SK-N-SH treated with all-trans-retinoic acid at 6 μM for 48 hours (cell line): Measurements from ENCODE around the gene FAM151A.
"Not testable (repeated sequence)": the region's sequence is repeated elsewhere in the genome, so short reads cannot be mapped to it uniquely, and the experiment has no call there.

ENCODE experiments used
- ATAC-seq: fragments of 200-7000 bp; cut with Tn5 transposase; 3 replicates; pipeline ENCODE4 v1.9.1; 2020; ENCODE audit warnings: mild to moderate bottlenecking, moderate library complexity
- BACH2 ChIP-seq: fragments of 250-450 bp; sonication (Bioruptor Pico); IDR thresholded peaks from 2 replicates; pipeline ENCODE4 v1.9.0; 2021; ENCODE audit warnings: mild to moderate bottlenecking, borderline replicate concordance
- CSDC2 ChIP-seq: fragments of 250-450 bp; sonication (Bioruptor Pico); IDR thresholded peaks from 2 replicates; pipeline ENCODE4 v1.5.0; 2020; ENCODE audit warnings: mild to moderate bottlenecking, moderate library complexity
- GLIS3 ChIP-seq: fragments of 250-450 bp; sonication (Bioruptor Pico); IDR thresholded peaks from 2 replicates; pipeline ENCODE4 v1.5.0; 2020; ENCODE audit warnings: mild to moderate bottlenecking, moderate library complexity
- ISL1 ChIP-seq: fragments of 250-450 bp; sonication (Bioruptor Pico); IDR thresholded peaks from 2 replicates; pipeline ENCODE4 v2.1.2; 2022; ENCODE audit warnings: mild to moderate bottlenecking, moderate library complexity
- OSR1 ChIP-seq: fragments of 250-450 bp; sonication (Bioruptor Pico); IDR thresholded peaks from 2 replicates; pipeline ENCODE4 v1.8.0; 2022; ENCODE audit warnings: moderate library complexity, mild to moderate bottlenecking, inconsistent platforms
- PPARA ChIP-seq: fragments of 250-450 bp; sonication (Bioruptor Pico); IDR thresholded peaks from 2 replicates; pipeline ENCODE4 v1.5.0; 2020; ENCODE audit warnings: mild to moderate bottlenecking, borderline replicate concordance
- SNAI2 ChIP-seq: fragments of 250-450 bp; sonication (Bioruptor Pico); IDR thresholded peaks from 2 replicates; pipeline ENCODE4 v1.5.0; 2020; ENCODE audit warnings: mild to moderate bottlenecking, moderate library complexity
- ZFP3 ChIP-seq: fragments of 250-450 bp; sonication (Bioruptor Pico); IDR thresholded peaks from 2 replicates; pipeline ENCODE4 v1.5.0; 2020; ENCODE audit warnings: mild to moderate bottlenecking, moderate library complexity
- ZFP30 ChIP-seq: fragments of 450-650 bp; formaldehyde crosslinking; IDR thresholded peaks from 2 replicates; pipeline ENCODE4 v1.5.0; 2022; ENCODE audit warnings: mild to moderate bottlenecking, moderate library complexity
- ZNF70 ChIP-seq: fragments of 450-650 bp; formaldehyde crosslinking; IDR thresholded peaks from 2 replicates; pipeline ENCODE4 v1.5.0; 2020; ENCODE audit warnings: mild to moderate bottlenecking, moderate library complexity
- ZNF8 ChIP-seq: fragments of 450-650 bp; formaldehyde crosslinking; IDR thresholded peaks from 2 replicates; pipeline ENCODE4 v1.5.0; 2020; ENCODE audit warnings: mild to moderate bottlenecking, moderate library complexity
- TF ChIP-seq, protein P1 (sequence below): fragments of 250-450 bp; sonication (Bioruptor Pico); IDR thresholded peaks from 2 replicates; pipeline ENCODE4 v1.8.0; 2021; ENCODE audit warnings: low read depth, mild to moderate bottlenecking, moderate library complexity, borderline replicate concordance
- TF ChIP-seq, protein P2 (sequence below): fragments of 250-450 bp; sonication (Bioruptor Pico); IDR thresholded peaks from 2 replicates; pipeline ENCODE4 v1.5.1; 2021; ENCODE audit warnings: mild to moderate bottlenecking, moderate library complexity
- TF ChIP-seq, protein P3 (sequence below): fragments of 250-450 bp; sonication (Bioruptor Pico); IDR thresholded peaks from 2 replicates; pipeline ENCODE4 v1.5.1; 2020; ENCODE audit warnings: low read depth, mild to moderate bottlenecking, moderate library complexity
- TF ChIP-seq, protein P4 (sequence below): fragments of 250-450 bp; sonication (Bioruptor Pico); IDR thresholded peaks from 2 replicates; pipeline ENCODE4 v1.5.0; 2020; ENCODE audit warnings: mild to moderate bottlenecking, moderate library complexity
- TF ChIP-seq, protein P5 (sequence below): fragments of 250-450 bp; sonication (Bioruptor Pico); IDR thresholded peaks from 2 replicates; pipeline ENCODE4 v1.8.0; 2020; ENCODE audit warnings: mild to moderate bottlenecking, moderate library complexity, borderline replicate concordance

Gene FAM151A

DNA sequence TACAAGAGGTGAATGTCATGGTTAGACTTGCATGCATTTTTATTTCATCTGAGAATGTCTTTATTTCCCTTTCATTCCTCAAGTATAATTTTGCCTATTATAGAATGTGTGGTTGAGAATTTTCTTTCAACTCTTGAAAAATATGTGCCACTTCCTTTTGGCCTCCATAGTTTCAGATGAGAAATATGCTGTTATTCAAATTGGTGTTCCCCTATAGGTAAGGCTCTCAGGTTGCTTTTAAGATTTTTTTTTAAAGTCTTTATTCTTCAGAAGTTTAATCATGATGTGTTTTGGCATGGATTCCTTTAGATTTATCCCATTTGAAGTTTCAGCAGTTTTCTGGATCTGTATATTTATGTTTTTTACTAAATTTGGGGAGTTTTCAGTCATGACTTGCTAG lies 20.4 kb upstream of the FAM151A start (continued):
- TF ChIP-seq SNAI2 (no peak), ZFP3 (CRISPR knock-in tag) (no peak), ISL1 (CRISPR knock-in tag) (no peak)

GRCh38 chr1:54640863-54641836 lies 17.8 kb upstream of the FAM151A start, which contains the start of gene MROH7:
MROH7 (plus strand) TSS chr1:54641786; CDS start chr1:54652927, 11,141 bp downstream.
- TF ChIP-seq ZNF70 (CRISPR knock-in tag) (no peak), ZFP30 (CRISPR knock-in tag) (no peak), GLIS3 (no peak), CSDC2 (CRISPR knock-in tag) (no peak)
- TF ChIP-seq, protein P1, sequence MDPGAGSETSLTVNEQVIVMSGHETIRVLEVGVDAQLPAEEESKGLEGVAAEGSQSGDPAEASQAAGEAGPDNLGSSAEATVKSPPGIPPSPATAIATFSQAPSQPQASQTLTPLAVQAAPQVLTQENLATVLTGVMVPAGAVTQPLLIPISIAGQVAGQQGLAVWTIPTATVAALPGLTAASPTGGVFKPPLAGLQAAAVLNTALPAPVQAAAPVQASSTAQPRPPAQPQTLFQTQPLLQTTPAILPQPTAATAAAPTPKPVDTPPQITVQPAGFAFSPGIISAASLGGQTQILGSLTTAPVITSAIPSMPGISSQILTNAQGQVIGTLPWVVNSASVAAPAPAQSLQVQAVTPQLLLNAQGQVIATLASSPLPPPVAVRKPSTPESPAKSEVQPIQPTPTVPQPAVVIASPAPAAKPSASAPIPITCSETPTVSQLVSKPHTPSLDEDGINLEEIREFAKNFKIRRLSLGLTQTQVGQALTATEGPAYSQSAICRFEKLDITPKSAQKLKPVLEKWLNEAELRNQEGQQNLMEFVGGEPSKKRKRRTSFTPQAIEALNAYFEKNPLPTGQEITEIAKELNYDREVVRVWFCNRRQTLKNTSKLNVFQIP (CRISPR knock-in tag) = no peak
- ATAC-seq = no peak

GRCh38 chr1:54640361-54640760 lies 17.0 kb upstream of the FAM151A start:
- ATAC-seq = no peak
- TF ChIP-seq ZFP3 (CRISPR knock-in tag) (no peak), BACH2 (no peak), SNAI2 (no peak), PPARA (CRISPR knock-in tag) (no peak), ZNF8 (no peak), OSR1 (no peak), ZNF70 (CRISPR knock-in tag) (no peak)
- TF ChIP-seq, protein P2, sequence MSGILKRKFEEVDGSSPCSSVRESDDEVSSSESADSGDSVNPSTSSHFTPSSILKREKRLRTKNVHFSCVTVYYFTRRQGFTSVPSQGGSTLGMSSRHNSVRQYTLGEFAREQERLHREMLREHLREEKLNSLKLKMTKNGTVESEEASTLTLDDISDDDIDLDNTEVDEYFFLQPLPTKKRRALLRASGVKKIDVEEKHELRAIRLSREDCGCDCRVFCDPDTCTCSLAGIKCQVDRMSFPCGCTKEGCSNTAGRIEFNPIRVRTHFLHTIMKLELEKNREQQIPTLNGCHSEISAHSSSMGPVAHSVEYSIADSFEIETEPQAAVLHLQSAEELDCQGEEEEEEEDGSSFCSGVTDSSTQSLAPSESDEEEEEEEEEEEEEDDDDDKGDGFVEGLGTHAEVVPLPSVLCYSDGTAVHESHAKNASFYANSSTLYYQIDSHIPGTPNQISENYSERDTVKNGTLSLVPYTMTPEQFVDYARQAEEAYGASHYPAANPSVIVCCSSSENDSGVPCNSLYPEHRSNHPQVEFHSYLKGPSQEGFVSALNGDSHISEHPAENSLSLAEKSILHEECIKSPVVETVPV (CRISPR knock-in tag) = no peak
- TF ChIP-seq, protein P3, sequence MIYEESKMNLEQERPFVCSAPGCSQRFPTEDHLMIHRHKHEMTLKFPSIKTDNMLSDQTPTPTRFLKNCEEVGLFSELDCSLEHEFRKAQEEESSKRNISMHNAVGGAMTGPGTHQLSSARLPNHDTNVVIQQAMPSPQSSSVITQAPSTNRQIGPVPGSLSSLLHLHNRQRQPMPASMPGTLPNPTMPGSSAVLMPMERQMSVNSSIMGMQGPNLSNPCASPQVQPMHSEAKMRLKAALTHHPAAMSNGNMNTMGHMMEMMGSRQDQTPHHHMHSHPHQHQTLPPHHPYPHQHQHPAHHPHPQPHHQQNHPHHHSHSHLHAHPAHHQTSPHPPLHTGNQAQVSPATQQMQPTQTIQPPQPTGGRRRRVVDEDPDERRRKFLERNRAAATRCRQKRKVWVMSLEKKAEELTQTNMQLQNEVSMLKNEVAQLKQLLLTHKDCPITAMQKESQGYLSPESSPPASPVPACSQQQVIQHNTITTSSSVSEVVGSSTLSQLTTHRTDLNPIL = no peak
- TF ChIP-seq, protein P4, sequence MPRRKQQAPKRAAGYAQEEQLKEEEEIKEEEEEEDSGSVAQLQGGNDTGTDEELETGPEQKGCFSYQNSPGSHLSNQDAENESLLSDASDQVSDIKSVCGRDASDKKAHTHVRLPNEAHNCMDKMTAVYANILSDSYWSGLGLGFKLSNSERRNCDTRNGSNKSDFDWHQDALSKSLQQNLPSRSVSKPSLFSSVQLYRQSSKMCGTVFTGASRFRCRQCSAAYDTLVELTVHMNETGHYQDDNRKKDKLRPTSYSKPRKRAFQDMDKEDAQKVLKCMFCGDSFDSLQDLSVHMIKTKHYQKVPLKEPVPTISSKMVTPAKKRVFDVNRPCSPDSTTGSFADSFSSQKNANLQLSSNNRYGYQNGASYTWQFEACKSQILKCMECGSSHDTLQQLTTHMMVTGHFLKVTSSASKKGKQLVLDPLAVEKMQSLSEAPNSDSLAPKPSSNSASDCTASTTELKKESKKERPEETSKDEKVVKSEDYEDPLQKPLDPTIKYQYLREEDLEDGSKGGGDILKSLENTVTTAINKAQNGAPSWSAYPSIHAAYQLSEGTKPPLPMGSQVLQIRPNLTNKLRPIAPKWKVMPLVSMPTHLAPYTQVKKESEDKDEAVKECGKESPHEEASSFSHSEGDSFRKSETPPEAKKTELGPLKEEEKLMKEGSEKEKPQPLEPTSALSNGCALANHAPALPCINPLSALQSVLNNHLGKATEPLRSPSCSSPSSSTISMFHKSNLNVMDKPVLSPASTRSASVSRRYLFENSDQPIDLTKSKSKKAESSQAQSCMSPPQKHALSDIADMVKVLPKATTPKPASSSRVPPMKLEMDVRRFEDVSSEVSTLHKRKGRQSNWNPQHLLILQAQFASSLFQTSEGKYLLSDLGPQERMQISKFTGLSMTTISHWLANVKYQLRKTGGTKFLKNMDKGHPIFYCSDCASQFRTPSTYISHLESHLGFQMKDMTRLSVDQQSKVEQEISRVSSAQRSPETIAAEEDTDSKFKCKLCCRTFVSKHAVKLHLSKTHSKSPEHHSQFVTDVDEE (CRISPR knock-in tag) = no peak
- TF ChIP-seq, protein P5, sequence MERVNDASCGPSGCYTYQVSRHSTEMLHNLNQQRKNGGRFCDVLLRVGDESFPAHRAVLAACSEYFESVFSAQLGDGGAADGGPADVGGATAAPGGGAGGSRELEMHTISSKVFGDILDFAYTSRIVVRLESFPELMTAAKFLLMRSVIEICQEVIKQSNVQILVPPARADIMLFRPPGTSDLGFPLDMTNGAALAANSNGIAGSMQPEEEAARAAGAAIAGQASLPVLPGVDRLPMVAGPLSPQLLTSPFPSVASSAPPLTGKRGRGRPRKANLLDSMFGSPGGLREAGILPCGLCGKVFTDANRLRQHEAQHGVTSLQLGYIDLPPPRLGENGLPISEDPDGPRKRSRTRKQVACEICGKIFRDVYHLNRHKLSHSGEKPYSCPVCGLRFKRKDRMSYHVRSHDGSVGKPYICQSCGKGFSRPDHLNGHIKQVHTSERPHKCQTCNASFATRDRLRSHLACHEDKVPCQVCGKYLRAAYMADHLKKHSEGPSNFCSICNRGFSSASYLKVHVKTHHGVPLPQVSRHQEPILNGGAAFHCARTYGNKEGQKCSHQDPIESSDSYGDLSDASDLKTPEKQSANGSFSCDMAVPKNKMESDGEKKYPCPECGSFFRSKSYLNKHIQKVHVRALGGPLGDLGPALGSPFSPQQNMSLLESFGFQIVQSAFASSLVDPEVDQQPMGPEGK (CRISPR knock-in tag) = no peak
- TF ChIP-seq, all 23 proteins: peak for 0

GRCh38 chr1:54636461-54637446 lies 13.4 kb upstream of the FAM151A start:
- ATAC-seq = not testable (repeated sequence)

DNA sequence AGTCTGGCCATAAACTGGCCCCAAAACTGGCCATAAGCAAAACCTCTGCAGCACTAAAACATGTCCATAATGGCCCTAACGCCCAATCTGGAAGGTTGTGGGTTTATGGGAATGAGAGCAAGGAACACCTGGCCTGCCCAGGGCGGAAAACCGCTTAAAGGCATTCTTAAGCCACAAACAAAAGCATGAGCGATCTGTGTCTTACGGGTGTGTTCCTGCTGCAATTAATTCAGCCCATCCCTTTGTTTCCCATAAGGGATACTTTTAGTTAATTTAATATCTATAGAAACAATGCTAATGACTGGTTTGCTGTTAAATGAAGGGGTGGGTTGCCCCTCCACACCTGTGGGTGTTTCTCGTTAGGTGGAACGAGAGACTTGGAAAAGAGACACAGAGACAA lies 12.5 kb upstream of the FAM151A start:
- not testable (repeated sequence) for ATAC-seq
